Ureter (tissue), 1 donor: Measurements from ENCODE around the gene DDHD1. TPM values are rescaled to one million over a fixed set of nuclear protein-coding genes. Genes with fewer than 3 reads are reported as not detected.
A peak's percentile ranks its signal among the peaks of the same experiment; 100 is the strongest.
"Not testable (repeated sequence)": the region's sequence is repeated elsewhere in the genome, so short reads cannot be mapped to it uniquely, and the experiment has no call there.

ENCODE experiments used
- DNase-seq: peaks from one replicate; pipeline ENCODE4 v3.0.0-alpha.2; 2020; ENCODE audit warnings: low spot score
- total RNA-seq: library from RNA; stranded (reverse); gene quantifications from one replicate; pipeline ENCODE4 v1.2.4, GENCODE V29; 2023
- donor health status: DM: yes; HTN: yes; CAD: no.

The DDHD1 gene
- total RNA-seq, 1 donor from 2014 or later: 34.1 TPM

- peak; percentile 62 for DNase-seq
These were observed 788 bp downstream of the DDHD1 start for GRCh38 chr14:53152184-53152886.

DNA sequence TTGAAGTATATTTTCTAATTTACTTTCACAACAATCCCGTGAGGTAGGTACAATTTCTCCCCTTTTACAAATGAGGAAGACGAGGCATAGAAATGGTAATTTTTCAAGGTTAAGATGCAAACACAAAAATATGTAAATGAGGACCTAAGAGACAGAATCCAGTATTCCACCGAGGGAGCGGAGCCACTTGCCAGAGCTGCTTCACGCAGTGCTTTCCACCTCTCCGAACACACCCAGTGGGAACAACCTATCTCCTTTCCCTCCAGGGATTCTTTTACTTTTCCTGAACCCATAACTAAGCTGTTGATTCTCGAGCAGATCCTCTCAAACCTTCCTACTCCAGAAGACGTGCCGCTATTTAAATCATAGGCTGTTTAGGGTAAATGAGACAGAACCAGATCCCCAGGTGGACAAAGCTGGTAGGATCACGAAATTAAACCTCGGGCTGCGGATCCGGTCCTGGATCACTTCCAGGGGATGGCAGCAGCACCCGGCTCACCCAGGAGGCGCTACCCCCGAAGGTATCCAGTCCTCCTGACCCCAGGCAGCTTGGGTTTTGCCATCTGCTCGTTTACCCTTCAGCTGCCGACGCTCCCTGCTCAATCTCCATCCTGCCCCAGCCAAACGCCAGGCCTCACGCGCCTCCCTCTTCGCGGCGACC lies 1.5 kb downstream of the DDHD1 start:
- peak; percentile 66 for DNase-seq

- DNase-seq: no peak
These were observed 3.3 kb downstream of the DDHD1 start for GRCh38 chr14:53149668-53150316.

GRCh38 chr14:53148671-53149070 lies 4.5 kb downstream of the DDHD1 start:
- DNase-seq: no peak

GRCh38 chr14:53147893-53148292 lies 5.2 kb downstream of the DDHD1 start:
- no peak for DNase-seq

DNA sequence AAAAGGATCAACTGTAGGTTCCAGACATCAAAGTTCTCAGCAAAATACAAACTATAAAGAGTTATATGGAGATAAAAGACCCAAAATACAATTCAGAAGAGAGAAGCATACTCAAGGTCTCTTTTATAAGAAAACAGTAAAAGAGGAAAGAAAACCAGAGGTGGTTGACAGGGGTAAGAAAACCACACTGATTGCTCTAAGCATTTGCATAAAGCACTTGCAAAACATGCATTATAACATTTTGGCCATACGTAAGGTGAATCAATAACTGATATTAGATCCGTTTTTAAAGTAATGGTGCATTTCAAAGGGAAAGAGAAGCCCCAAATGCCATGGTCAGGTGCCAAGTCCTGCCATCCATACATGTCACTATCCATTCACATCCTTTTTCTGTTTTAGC lies 5.9 kb downstream of the DDHD1 start:
- no peak for DNase-seq

DNA sequence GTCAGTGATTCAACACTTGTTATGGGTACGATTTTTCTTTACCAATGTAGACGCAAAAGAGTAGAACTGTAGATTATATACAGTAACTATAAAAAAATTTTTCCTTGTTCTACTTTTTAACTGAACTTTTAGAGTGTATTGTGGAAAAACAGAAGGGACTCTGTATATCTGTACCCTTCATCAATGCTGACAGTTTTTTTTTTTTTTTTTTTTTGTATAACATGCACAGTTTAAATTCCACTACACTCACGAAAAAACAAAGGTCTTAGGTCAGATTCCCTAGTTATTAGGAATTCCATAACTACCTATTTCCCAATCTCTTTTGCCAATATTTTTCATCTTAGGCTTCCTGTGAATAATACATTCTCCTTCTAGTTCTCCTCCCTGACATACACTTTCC lies 6.4 kb downstream of the DDHD1 start:
- DNase-seq: no peak

- DNase-seq: no peak
These were observed 8.9 kb downstream of the DDHD1 start for GRCh38 chr14:53144244-53144643.

- no peak for DNase-seq
These were observed 12.5 kb downstream of the DDHD1 start for GRCh38 chr14:53140585-53140984.

DNA sequence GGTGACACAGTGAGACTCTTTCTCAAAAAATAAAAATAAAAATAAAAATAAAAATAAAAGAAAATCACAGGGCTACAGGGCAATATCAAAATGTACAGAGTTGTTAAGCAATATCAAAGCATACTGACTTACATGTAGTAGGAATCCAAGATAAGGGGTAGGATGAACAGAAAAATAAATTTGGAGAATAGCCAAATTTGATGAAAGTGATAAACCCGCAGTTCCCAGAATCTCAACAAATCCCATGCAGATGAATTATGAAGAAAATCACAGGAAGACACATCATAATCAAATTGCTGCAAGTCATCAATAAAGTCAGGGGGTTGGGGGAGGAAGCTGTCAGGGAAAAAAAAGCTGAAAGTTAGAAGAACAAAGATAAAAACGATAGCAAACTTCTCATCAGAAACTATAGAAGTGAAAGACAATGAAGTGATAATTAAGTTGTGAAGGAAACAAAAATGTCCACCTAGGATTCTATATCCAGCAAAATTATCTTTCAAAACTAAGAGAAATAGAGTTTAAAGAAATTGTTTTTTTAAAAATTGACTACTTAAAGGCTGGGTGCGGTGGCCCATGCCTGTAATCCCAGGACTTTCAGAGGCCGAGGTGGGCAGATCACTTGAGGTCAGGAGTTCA lies 15.4 kb downstream of the DDHD1 start:
- no peak for DNase-seq

- DNase-seq: not testable (repeated sequence)
These were observed 22.6 kb downstream of the DDHD1 start for GRCh38 chr14:53130491-53130890.

GRCh38 chr14:53128303-53129028 lies 24.7 kb downstream of the DDHD1 start:
- DNase-seq: no peak

DNA sequence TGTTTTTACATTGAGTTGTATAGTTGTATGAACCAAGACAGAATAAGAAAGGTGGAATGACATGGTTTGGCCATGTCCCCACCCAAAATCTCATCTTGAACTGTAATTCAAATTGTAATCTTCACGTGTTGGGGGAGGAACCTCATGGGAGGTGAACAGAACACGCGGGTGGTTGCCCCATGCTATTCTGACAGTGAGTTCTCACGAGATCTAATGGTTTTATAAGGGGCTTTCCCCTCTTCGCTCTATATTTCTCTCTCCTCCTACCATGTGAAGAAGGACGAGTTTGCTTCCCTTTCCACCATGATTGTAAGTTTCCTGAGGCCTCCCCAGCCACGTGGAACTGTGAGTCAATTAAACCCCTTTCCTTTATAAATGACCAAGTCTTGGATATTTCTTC lies 25.3 kb downstream of the DDHD1 start:
- no peak for DNase-seq

GRCh38 chr14:53127151-53127550 lies 26.0 kb downstream of the DDHD1 start:
- DNase-seq: no peak

GRCh38 chr14:53126731-53127130 lies 26.4 kb downstream of the DDHD1 start:
- DNase-seq: no peak

DNA sequence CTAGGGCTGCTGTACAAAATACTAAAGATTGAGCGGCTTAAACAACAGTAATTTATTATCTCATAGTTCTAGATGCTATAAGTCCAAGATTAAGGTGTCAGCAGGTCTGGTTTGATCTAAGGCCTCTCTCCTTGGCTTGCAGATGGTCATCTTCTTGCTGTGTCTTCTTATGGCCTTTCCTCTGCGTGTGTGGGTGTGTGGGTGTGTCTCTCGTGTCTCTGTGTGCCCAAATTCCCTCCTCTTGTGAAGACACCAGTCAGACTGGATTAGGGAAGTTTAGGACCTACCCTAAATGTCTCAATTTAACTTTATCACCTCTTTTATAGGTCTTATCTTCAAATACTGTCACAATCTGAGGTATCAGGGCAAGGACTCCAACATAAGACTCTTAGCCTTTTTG lies 28.3 kb downstream of the DDHD1 start:
- no peak for DNase-seq

DNA sequence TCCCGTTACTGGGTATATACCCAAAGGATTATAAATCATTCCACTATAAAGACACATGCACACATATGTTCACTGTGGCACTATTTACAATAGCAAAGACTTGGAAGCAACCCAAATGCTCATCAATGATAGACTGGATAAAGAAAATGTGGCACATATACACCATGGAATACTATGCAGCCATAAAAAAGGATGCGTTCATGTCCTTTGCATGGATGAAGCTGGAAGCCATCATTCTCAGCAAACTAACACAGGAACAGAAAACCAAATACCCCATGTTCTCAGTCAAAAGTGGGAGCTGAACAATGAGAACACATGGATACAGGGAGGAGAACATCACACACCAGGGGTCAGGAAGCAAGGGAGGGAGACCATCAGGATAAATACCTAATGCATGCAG lies 31.7 kb downstream of the DDHD1 start:
- DNase-seq: not testable (repeated sequence)

DNA sequence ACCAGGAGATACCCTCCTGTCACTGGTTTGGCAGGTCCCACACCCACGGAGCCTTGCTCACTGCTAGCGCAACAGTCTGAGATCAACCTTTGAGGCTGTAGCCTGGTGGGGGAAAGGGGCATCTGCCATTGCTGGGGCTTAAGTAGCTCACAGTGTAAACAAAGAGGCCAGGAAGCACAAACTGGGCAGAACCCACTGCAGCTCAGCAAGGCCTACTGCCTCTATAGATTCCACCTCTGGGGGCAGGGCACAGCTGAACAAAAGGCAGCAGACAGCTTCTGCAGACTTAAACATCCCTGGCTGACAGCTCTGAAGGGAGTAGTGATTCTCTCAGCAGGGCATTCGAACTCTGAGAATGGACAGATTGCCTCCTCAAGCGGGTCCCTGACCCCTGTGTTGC lies 35.6 kb downstream of the DDHD1 start:
- not testable (repeated sequence) for DNase-seq

DNA sequence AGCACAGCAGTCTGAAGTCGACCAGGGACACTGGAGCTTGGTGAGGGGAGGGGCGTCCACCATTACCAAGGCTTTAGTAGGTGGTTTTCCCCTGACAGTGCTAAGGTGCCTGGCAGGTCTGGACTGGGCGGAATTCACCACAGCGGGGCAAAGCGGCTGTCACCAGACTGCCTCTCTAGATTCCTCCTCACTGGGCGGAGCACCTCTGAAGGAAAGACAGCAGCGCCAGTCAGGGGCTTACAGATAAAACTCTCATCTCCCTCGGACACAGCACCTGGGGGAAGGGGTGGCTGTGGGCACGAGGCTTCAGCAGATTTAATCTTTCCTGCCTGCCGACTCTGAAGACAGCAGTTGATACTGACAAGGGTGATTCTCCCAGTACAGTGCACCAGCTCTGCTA lies 39.1 kb downstream of the DDHD1 start:
- DNase-seq: no peak

- no peak for DNase-seq
These were observed 43.0 kb downstream of the DDHD1 start for GRCh38 chr14:53110096-53110495.

GRCh38 chr14:53109105-53110041 lies 43.8 kb downstream of the DDHD1 start:
- no peak for DNase-seq
